SK-N-SH (cell line): Measurements from ENCODE around the gene NR5A1.

Experiments
- CHD2 ChIP-seq: fragments of 150-350 bp; IDR thresholded peaks from 2 replicates; pipeline ENCODE4 v1.6.1; 2018; ENCODE audit warnings: low read length; ENCODE audit not compliant: partially characterized antibody
- CTCF ChIP-seq: fragments of 200-600 bp; sonication (generic); IDR thresholded peaks from 2 replicates; pipeline ENCODE4 v1.6.1; 2017; ENCODE audit warnings: antibody characterized with exemption, mild to moderate bottlenecking, moderate library complexity
- EP300 ChIP-seq, 2 experiments: IDR thresholded peaks; 2 replicates each; pipeline versions ENCODE4 v1.4.0 to v1.6.1; 2012; ENCODE audit warnings: borderline replicate concordance in 1 of 2, low read depth in 1 of 2, low read length in 1 of 2
- FOXJ3 ChIP-seq: sonication (generic); formaldehyde crosslinking; IDR thresholded peaks from 2 replicates; pipeline ENCODE4 v1.5.1; 2020; ENCODE audit warnings: mild to moderate bottlenecking, missing genetic modification reagents
- JUND ChIP-seq: IDR thresholded peaks from 2 replicates; pipeline ENCODE4 v1.4.0; 2012
- MAX ChIP-seq: IDR thresholded peaks from 2 replicates; pipeline ENCODE4 v1.4.0; 2012; ENCODE audit warnings: low read depth
- MXI1 ChIP-seq: IDR thresholded peaks from 2 replicates; pipeline ENCODE4 v1.6.1; 2012; ENCODE audit warnings: mild to moderate bottlenecking, low read depth, low read length, improper control_type of control experiment
- POLR2AphosphoS5 ChIP-seq: IDR thresholded peaks from 2 replicates; pipeline ENCODE4 v1.6.1; 2012; ENCODE audit warnings: low read depth, low read length
- RAD21 ChIP-seq: IDR thresholded peaks from 2 replicates; pipeline ENCODE4 v1.6.1; 2012; ENCODE audit warnings: mild to moderate bottlenecking, low read length
- REST ChIP-seq: IDR thresholded peaks from 2 replicates; pipeline ENCODE4 v1.6.1; 2012; ENCODE audit warnings: mild to moderate bottlenecking, low read depth, low read length, moderate library complexity
- RFX5 ChIP-seq: IDR thresholded peaks from 2 replicates; pipeline ENCODE4 v1.6.1; 2012; ENCODE audit warnings: mild to moderate bottlenecking, improper control_type of control experiment, low read length
- TAF1 ChIP-seq: IDR thresholded peaks from 2 replicates; pipeline ENCODE4 v1.6.1; 2012; ENCODE audit warnings: low read depth, mild to moderate bottlenecking, low read length, moderate library complexity, borderline replicate concordance
- YY1 ChIP-seq: IDR thresholded peaks from 2 replicates; pipeline ENCODE4 v1.4.0; 2012; ENCODE audit warnings: low read depth, mild to moderate bottlenecking
- ZBTB33 ChIP-seq: IDR thresholded peaks from 2 replicates; pipeline ENCODE4 v1.4.0; 2012; ENCODE audit warnings: low read depth, borderline replicate concordance

- TF ChIP-seq CTCF, result no peak
- TF ChIP-seq JUND, result no peak
- no peak for TF ChIP-seq FOXJ3 (CRISPR knock-in tag)
- TF ChIP-seq REST, result no peak
- TF ChIP-seq YY1, result no peak
- TF ChIP-seq MXI1, result no peak
- TF ChIP-seq ZBTB33, result no peak
- no peak for TF ChIP-seq RFX5
- no peak for TF ChIP-seq POLR2AphosphoS5
- no peak for TF ChIP-seq TAF1
- no peak for TF ChIP-seq MAX
- TF ChIP-seq RAD21, result no peak
- TF ChIP-seq EP300 (IDR thresholded peaks at IDR 0.05; ENCODE audit: borderline replicate concordance in 1 of 2, low read depth in 1 of 2, low read length in 1 of 2), result no peak
- TF ChIP-seq CHD2, result no peak
Measured at GRCh38 chr9:124475868-124476690, 31.1 kb downstream of the NR5A1 start.
